HG02943 (cell line): Measurements from ENCODE around the gene MYOZ3.

ENCODE experiments used
- ATAC-seq: cut with Tn5 transposase; IDR thresholded peaks from one replicate; pipeline ENCODE4 v1.9.1; 2021; ENCODE audit warnings: mild to moderate bottlenecking, low read depth, moderate library complexity; ENCODE audit not compliant: unreplicated experiment

Gene MYOZ3, protein sequence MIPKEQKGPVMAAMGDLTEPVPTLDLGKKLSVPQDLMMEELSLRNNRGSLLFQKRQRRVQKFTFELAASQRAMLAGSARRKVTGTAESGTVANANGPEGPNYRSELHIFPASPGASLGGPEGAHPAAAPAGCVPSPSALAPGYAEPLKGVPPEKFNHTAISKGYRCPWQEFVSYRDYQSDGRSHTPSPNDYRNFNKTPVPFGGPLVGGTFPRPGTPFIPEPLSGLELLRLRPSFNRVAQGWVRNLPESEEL

DNA sequence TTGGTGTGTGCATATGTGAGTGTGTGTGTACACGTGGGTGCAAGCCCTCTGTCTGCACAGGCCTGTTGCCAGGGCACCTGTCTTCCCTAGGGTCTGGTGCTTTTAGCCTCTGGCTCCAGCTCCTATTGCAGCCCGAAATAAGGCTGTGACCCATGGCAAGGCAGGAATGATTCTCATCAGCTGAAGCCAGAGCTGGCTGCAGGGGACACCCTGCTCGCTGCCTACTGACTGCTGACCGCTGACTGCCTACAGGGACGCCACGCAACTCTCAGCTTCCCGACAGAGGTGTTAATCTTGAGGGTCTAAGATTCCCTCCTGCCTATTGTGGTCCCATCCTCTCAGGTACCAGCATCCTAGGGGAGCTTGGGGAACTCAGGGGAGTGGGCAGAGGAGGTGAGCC is at the start of gene MYOZ3:
Gene MYOZ3 (plus strand): TSS at position 166 of the 400 bp plus-strand sequence. CDS start 1,691 bp downstream, outside the sequence.
- no peak for ATAC-seq

DNA sequence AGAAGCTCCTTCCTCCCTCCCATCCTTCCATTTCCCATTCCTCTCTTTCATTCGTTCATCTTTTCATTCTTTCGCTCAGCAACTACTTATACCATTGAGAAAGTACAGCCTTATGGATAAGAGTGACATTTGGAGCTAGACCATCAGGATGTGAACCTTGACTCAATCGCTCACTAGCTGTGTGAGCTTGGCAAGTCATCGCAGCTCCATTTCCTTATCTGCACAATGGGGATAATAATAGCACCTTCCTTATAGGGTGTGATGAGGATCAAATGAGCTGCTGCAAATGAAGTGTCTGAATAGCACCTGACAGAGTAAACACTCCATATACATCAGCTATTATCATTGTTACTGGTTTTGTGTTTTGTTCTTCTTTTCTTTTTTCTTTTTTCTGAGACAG is 48.6 kb upstream of the MYOZ3 start:
- ATAC-seq: no peak

DNA sequence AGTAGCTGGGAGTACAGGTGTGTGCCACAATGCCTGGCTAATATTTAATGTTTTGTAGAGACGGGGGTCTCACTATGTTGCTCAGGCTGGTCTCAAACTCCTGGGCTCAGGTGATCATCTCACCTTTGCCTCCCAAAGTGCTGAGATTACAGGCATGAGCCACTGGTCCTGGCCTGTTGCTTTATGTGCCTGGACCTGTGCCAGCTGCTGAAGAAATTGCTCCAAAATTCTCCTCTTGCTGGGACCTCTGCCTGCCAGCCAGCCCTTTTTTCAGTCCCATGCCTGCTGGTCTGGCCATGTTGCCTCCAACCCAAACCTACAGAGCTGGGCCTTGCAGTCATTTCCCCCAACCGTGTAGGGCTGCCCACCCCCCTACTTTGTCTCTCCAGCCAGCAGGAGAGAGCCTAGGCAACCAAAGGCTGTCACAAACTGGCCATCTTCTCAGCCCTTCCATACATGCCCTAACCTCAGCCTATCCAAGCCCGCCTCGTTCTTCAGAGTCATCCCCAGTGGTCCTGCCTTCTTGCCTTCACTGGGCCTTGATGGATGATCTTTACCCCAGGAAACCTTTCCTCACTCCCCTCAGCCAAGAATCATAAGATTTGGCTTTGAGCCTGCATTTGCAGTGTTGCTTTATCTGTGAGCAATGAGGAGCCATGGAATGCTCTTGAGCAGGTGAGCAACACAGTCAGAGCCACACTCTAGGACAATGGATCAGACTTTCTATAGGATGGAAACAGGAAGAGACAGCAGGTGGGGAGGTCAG is 48.0 kb upstream of the MYOZ3 start:
- no peak for ATAC-seq

DNA sequence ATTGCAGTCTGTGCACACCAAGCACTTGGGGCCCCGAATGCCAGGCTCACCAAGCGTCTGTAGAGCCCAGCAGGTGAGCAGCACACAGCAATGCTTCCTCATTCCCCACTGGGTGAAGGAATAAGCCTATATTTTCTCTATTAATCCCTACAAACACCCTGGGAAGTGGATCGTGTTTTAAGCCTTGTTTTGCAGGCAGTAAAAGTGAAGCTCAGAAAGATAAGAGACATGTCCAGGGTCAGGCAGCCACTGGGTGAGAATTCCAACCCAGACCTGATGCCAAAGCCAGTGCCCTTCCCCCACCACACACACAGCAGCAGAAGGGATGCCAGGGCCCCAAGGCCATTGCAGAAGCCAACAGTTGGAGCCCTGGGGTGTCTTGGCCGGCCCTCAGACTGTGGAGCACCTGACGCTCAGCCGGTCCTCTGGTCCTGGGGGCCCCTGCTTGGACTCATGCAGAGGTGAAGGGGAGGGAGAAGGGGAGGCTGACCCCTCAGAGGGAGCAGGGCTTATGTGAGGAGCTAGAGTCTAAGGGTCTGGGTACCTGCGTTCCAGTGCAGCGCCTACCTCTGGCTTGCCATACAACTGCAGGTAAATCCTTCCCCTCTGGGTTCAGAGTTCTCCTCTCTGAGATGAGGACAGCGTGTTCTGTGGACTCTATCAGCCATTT is 46.9 kb upstream of the MYOZ3 start:
- no peak for ATAC-seq

GRCh38 chr5:150614661-150615060 is 46.4 kb upstream of the MYOZ3 start:
- no peak for ATAC-seq

DNA sequence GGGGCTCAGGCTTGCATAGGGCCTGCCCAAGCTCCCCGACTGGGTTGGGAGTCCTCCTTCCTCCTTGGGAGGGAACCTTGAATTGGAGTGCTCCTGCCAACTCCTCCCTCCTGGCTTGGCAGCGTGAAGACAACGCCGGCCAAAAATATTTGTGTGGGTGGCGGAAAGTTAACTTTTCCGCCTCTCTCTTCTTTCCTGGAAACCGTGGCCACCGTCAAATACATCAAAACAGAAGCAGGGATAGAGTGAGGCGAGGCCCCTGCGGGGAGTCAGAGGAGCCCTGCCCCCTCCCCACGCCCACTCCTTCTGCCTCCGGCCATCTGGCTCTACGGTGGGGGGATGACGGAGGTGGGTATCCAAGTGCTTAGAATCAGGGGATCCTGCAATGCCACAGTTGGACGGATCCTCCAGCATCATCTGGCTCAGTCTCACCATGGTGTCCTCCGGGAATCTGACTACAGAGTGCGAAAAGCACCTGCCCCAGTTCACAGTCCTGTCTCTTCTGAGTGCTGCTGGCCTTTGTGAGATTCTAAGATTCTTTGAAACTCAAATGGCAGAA is 45.8 kb upstream of the MYOZ3 start:
- no peak for ATAC-seq

DNA sequence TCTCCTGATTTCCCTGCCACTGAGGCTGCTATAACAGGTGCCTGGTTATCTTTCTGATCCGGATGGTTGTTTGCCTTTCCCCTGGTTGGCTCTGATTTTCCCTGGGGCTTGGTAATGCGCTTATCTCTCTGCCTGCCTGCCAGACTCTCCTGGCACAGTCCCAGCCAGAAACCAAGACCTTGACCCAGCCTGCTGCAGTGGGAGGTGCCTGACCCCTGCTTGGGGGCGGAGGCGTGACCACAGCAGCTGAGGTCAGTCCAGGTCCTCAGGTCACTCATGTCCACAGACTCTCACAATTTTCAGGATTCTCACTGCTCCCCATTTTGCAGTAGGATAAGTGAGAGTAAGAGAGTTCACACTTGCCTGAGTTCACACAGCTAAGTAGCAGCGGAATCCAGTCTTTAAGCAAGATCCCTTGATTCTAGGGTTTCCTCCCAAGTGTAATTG is 45.0 kb upstream of the MYOZ3 start:
- no peak for ATAC-seq

DNA sequence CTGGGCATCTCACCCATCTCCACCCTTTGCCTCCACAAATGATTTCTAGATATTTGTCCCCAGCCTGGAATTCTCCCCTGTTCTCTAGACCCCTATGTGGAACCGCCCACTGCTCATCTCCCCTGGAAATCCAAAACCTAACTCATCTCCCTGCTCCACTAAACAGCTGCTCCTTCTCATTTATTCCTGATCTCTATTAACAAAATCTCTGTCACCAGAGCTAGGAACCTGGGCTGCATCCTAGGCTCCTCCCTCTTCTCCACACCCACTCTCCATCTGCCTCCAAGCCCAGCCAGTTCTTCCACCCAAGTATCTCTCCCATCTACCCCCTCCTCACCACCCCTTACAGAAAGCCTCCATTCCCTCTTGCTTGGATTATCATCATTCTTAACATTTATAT is 44.5 kb upstream of the MYOZ3 start:
- no peak for ATAC-seq

DNA sequence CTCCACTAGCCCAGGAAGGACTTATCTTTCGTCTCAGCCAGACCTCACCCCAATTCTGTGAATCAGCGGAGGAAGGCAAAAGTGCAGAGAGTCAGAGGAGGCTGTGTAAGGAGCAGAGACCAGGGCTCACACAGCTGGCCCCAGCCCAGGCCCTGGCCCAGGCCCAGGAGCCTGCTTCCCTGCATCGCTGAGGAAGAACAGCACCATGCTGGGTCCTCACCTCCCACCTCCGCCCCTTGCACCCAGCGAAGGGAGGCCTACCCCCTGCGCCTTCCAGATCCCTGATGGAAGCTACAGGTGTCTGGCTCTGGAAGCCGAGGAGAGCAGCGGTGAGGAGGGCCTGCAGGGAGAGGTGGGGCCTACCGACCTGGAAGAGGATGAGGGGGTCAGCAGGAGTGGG is 42.9 kb upstream of the MYOZ3 start:
- ATAC-seq: no peak

GRCh38 chr5:150618588-150619281 is 42.3 kb upstream of the MYOZ3 start:
- ATAC-seq: no peak

DNA sequence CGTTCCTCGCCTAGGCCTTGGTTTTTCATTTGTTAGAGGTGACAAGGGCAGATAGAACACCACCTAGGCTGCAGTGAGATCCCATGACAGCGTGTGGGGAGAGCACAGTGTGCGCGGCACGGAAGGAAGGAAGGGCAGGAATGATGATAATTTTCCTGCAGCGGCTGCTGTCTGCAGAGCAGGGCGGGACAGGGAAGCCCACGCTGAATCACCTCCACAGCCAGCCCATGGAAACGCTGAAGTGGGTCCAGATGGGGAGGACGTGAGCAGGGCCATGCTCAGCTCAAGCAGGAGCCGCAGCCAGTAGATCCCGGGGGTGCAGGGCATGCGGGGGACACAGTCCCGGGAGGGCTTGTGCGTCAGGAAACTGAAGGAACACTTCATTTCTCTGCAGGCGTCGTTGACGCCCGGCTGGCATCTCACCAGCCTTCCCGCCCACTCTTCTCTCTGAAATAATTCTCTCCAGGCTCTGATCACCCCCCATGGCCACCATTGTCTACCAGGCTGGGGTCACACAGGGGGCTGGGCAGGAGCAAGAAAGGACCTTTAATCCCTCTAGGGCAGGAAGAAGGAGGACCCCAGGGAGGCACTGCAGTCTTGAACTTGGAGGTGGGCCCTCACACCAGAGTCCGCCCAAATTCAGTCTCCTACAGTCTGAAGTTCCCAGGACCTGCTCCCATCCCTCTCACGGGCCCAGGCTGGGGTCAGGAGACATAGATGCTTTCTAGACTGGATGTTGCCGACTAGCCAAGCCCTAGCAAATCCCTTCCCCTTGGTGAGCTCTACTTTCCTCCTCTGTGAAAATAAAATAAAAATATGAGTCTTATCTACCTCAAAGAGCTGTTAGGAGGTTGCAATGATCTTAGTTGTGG is 41.5 kb upstream of the MYOZ3 start:
- ATAC-seq: no peak

DNA sequence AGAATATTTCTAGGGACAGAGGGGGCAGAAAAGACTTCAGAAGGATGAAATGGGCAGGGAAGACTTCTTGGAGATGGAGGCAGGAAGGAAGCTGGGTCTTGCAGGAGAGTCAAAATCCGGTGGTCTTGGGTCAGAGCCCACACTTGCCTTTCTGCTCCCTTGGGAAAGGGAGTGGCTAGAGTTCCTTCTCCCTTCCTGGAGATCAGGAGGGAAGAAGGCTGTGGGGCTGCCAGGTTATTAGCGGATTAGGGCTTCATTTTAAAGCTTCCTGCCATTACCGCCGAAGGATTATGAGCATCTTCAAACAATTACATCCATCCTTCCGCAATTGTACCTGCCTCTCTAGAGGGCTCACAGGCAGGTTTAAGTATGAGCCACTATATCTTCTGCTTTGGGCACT is 39.8 kb upstream of the MYOZ3 start:
- no peak for ATAC-seq

DNA sequence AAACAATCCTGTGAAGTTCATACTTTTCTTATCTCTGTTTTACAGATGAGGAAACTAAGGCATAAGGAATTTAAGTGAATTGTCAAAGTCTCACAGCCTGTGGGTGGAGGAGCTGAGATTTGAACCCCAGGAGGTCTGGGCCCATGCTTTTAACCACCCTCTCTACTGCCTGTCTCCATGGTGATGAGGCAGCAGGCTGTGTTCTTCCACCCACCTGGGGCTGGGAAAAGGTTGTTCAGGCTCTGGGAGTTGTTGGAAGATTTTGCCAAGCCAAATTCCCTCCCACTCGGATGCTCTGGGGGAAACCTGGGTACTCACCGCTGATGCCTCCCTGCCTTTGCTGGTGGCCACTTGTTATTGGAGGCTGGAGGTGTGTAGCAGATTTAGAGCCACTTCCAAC is 38.9 kb upstream of the MYOZ3 start:
- no peak for ATAC-seq

DNA sequence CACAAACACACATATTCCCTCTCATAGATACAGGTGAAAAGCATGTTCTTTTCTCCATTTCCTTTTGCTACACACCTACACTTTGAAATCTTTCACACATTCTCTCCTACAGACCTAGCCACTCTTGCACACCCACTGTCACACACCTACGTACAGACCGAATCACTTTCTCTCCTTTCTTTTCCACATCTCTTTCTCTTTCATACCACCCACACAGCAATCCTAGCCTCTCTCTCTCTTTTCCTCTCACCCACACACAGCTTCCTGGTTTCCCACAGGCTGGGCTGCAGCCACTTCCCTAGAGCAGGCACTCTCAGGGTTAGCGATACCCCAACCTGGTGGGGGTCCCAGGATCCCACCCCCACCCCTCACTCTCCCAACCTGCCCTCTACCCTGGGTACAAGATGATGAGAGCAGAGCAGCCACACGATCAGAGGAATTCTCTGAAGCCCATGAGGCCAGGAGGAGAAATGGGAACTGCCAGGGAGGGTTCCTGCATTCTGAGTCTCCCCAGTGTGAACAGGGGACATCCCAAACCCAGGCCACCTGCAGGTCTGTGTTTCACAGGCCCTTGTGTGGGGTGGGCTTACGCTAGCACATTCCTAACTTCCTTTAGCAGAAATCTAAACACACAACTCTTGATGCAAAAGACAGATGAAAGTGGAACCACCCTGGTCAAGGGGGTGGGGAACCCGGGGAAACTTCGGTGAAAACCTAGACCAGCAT is 37.7 kb upstream of the MYOZ3 start:
- no peak for ATAC-seq

DNA sequence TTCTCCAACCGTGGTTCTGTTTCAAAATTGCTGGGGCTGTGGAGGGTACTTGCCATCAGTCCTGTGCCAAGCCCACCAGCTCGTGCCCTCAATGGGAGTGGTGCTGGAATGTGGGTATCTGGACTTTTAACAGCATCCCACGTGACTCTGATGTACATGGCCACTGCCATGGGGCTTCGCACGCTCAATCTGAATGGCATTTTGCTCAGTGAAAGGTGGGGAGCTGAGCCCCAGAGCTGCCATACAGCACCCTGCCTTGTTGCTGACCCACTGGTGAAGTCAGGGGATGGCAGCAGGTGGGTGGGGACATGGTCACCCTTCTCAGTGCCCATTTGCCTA is 37.2 kb upstream of the MYOZ3 start:
- no peak for ATAC-seq

DNA sequence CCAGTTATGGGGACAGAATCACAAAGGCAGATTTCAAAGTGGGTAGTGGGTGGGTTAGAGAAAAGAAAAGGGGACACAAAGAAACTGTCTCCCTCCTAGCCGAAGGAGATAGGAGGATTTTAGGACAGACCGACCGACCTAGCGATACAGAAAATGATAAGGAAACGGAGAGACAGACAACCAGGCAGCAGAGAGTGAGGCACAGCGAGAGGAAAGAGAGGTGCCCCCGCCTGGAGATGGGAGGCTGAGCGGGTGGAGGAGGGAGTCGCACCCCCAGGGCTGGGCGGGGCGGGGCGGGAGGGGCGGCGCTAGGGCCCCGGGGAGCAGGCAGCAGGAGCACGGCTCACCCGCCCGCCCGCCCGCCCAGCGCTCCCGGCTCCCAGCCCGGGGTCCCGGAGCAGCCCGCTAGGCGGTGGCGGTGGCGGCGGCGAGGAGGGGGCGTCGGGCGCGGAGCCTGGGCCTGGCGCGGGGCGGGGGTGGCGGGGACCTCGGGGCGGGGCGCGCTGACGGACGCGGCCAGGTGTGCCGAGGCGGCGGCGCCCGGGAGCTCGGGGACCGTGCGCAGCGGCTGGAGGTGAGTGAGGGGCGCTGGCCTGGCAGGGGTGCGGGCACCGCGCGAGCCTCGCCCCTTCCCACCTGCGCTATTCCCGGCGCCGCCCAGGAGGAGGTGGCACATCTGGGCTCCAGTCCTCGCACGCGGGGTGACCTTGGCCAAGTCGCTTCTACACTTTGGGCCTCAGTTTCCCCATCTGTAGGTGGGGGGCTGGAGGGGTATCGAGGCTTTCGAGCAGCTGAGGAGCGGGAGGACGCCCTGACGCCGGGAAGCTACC is 36.5 kb upstream of the MYOZ3 start:
- ATAC-seq: peak; percentile 43

GRCh38 chr5:150625164-150625535 is 35.9 kb upstream of the MYOZ3 start:
- ATAC-seq: no peak
